HUES48 (cell line): ENCODE results near the gene DDX19B.
"Not testable (repeated sequence)": the region's sequence is repeated elsewhere in the genome, so short reads cannot be mapped to it uniquely, and the experiment has no call there.

Experiments
- H3K27ac ChIP-seq: one replicate; pipeline ENCODE4 v1.7.0; 2013; ENCODE audit warnings: low read depth, low read length, inconsistent platforms
- H3K27me3 ChIP-seq: 2 replicates; pipeline ENCODE4 v1.6.1; 2013; ENCODE audit warnings: mild to moderate bottlenecking, low read length; ENCODE audit not compliant: control insufficient read depth, insufficient read depth
- H3K36me3 ChIP-seq: 2 replicates; pipeline ENCODE4 v1.6.1; 2013; ENCODE audit warnings: low read length; ENCODE audit not compliant: control insufficient read depth, insufficient read depth
- H3K4me1 ChIP-seq: 2 replicates; pipeline ENCODE4 v1.6.1; 2013; ENCODE audit warnings: mild to moderate bottlenecking, low read length; ENCODE audit not compliant: control insufficient read depth, insufficient read depth
- H3K4me3 ChIP-seq: 2 replicates; pipeline ENCODE4 v1.5.1; 2013; ENCODE audit warnings: mild to moderate bottlenecking, low read depth, low read length
- H3K9ac ChIP-seq: 2 replicates; pipeline ENCODE4 v1.6.1; 2013; ENCODE audit warnings: mild to moderate bottlenecking, low read depth, low read length, moderate library complexity
- H3K9me3 ChIP-seq: 2 replicates; pipeline ENCODE4 v1.6.1; 2013; ENCODE audit warnings: low read length; ENCODE audit not compliant: control insufficient read depth, insufficient read depth

Gene DDX19B

GRCh38 chr16:70289229-70290094 lies 9.5 kb upstream of the DDX19B start, which contains the start of gene AARS1:
AARS1 (minus strand) TSS chr16:70289506; CDS start chr16:70282763, 6,743 bp downstream.
- Histone ChIP-seq H3K9ac (peak within 1 kb of the TSS; percentile 95), H3K4me3 (peak within 1 kb of the TSS; percentile 99), H3K27me3 (no peaks in the 10 kb centered on the region), H3K27ac (peak within 1 kb of the TSS; percentile 99), H3K36me3 (peaks cover 26% of the 10 kb centered on the region), H3K9me3 (no peaks in the 10 kb centered on the region), H3K4me1 (peaks cover 5% of the 10 kb centered on the region; the same call in 1 of the 2 replicates)

- no peak overlapping the region for H3K9ac ChIP-seq
- no peak overlapping the region for H3K27ac ChIP-seq
- H3K4me3 ChIP-seq: no peak overlapping the region
- H3K36me3 ChIP-seq: peaks cover 11% of the 10 kb centered on the region
- H3K4me1 ChIP-seq: peaks cover 5% of the 10 kb centered on the region; the same call in 1 of the 2 replicates
- H3K27me3 ChIP-seq: no peaks in the 10 kb centered on the region
- no peaks in the 10 kb centered on the region for H3K9me3 ChIP-seq
These were observed 8.0 kb upstream of the DDX19B start for GRCh38 chr16:70290949-70291519.

GRCh38 chr16:70292148-70292547 lies 6.8 kb upstream of the DDX19B start:
- not testable (repeated sequence) for H3K27ac ChIP-seq, H3K4me3 ChIP-seq, H3K36me3 ChIP-seq, H3K9me3 ChIP-seq, H3K4me1 ChIP-seq, H3K9ac ChIP-seq, H3K27me3 ChIP-seq

- Histone ChIP-seq H3K9me3 (no peaks in the 10 kb centered on the region), H3K4me1 (peaks cover 5% of the 10 kb centered on the region; the same call in 1 of the 2 replicates), H3K36me3 (no peaks in the 10 kb centered on the region), H3K27ac (no peak overlapping the region), H3K4me3 (no peak overlapping the region), H3K9ac (no peak overlapping the region), H3K27me3 (no peaks in the 10 kb centered on the region)
These were observed 4.5 kb upstream of the DDX19B start for GRCh38 chr16:70294385-70295025.

- Histone ChIP-seq H3K4me3 (no peak overlapping the region), H3K9me3 (no peaks in the 10 kb centered on the region), H3K36me3 (no peaks in the 10 kb centered on the region), H3K27ac (no peak overlapping the region), H3K27me3 (no peaks in the 10 kb centered on the region), H3K9ac (no peak overlapping the region), H3K4me1 (no peaks in the 10 kb centered on the region)
These were observed 3.4 kb upstream of the DDX19B start for GRCh38 chr16:70295634-70296033.

GRCh38 chr16:70301121-70301520 lies 2.1 kb downstream of the DDX19B start:
- no peaks in the 10 kb centered on the region for H3K4me1 ChIP-seq
- no peak overlapping the region for H3K4me3 ChIP-seq
- H3K9ac ChIP-seq: no peak overlapping the region
- H3K36me3 ChIP-seq: peaks cover 10% of the 10 kb centered on the region; the same call in 1 of the 2 replicates
- no peak overlapping the region for H3K27ac ChIP-seq
- no peaks in the 10 kb centered on the region for H3K9me3 ChIP-seq
- no peaks in the 10 kb centered on the region for H3K27me3 ChIP-seq

- H3K27me3 ChIP-seq: no peaks in the 10 kb centered on the region
- no peaks in the 10 kb centered on the region for H3K4me1 ChIP-seq
- H3K27ac ChIP-seq: no peak overlapping the region
- H3K9ac ChIP-seq: no peak overlapping the region
- no peak overlapping the region for H3K4me3 ChIP-seq
- no peaks in the 10 kb centered on the region for H3K9me3 ChIP-seq
- peaks cover 10% of the 10 kb centered on the region; the same call in 1 of the 2 replicates for H3K36me3 ChIP-seq
These were observed 3.8 kb downstream of the DDX19B start for GRCh38 chr16:70302745-70303144.

- H3K36me3 ChIP-seq: peaks cover 10% of the 10 kb centered on the region; the same call in 1 of the 2 replicates
- no peak overlapping the region; the same call in 1 of the 2 replicates for H3K4me3 ChIP-seq
- H3K27me3 ChIP-seq: no peaks in the 10 kb centered on the region
- no peaks in the 10 kb centered on the region for H3K9me3 ChIP-seq
- no peak overlapping the region for H3K27ac ChIP-seq
- H3K4me1 ChIP-seq: no peaks in the 10 kb centered on the region
- no peak overlapping the region for H3K9ac ChIP-seq
These were observed 6.0 kb downstream of the DDX19B start for GRCh38 chr16:70304892-70305448.

- peaks cover 4% of the 10 kb centered on the region; the same call in 1 of the 2 replicates for H3K36me3 ChIP-seq
- H3K27me3 ChIP-seq: no peaks in the 10 kb centered on the region
- no peaks in the 10 kb centered on the region for H3K9me3 ChIP-seq
- H3K9ac ChIP-seq: no peak overlapping the region
- no peaks in the 10 kb centered on the region for H3K4me1 ChIP-seq
- no peak overlapping the region for H3K27ac ChIP-seq
- H3K4me3 ChIP-seq: no peak overlapping the region
These were observed 7.9 kb downstream of the DDX19B start for GRCh38 chr16:70306880-70307279.

- not testable (repeated sequence) for H3K4me3 ChIP-seq, H3K27me3 ChIP-seq, H3K9me3 ChIP-seq, H3K27ac ChIP-seq, H3K4me1 ChIP-seq, H3K9ac ChIP-seq, H3K36me3 ChIP-seq
These were observed 8.7 kb downstream of the DDX19B start for GRCh38 chr16:70307726-70308125.
